Sigmoid colon (tissue), 7 donors: ENCODE results near the gene CPT1C. TPM values are rescaled to one million over a fixed set of nuclear protein-coding genes. Genes with fewer than 3 reads are reported as not detected.

ENCODE experiments used
- DNase-seq: peaks from one replicate; pipeline ENCODE4 v3.0.0-alpha.2; 2019
- H3K27ac ChIP-seq, 4 donors: fragments of 200-600 bp; sonication (generic); one replicate each; pipeline ENCODE4 v1.5.1; 2016 to 2019; ENCODE audit warnings: mild to moderate bottlenecking in 1 of 4
- H3K27me3 ChIP-seq, 3 donors: fragments of 200-600 bp; sonication (generic); one replicate each; pipeline ENCODE4 v1.5.1; 2019; ENCODE audit warnings: mild to moderate bottlenecking in 1 of 3
- H3K36me3 ChIP-seq, 4 donors: fragments of 200-600 bp; sonication (generic); one replicate each; pipeline ENCODE4 v1.5.1; 2016 to 2019
- H3K4me1 ChIP-seq, 4 donors: fragments of 200-600 bp; sonication (generic); one replicate each; pipeline ENCODE4 v1.5.1; 2017 to 2019
- H3K4me3 ChIP-seq, 4 donors: fragments of 200-600 bp; sonication (generic); one replicate each; pipeline ENCODE4 v1.5.1; 2017 to 2019; ENCODE audit warnings: mild to moderate bottlenecking in 2 of 4, moderate library complexity in 1 of 4
- H3K9me3 ChIP-seq, 4 donors: fragments of 200-600 bp in 3 of 4; sonication (generic) in 3 of 4; one replicate each; pipeline versions ENCODE4 v1.5.1 to v1.6.1; 2013 to 2019
- EP300 ChIP-seq, 4 donors: sonication (generic); formaldehyde crosslinking; IDR thresholded peaks; one replicate each; pipeline ENCODE4 v1.6.1; 2017; ENCODE audit warnings: antibody characterized with exemption in 4 of 4
- POLR2A ChIP-seq, 2 donors: fragments of 450-650 bp; IDR thresholded peaks; one replicate each; pipeline ENCODE4 v1.6.1; 2016; ENCODE audit warnings: antibody characterized with exemption in 2 of 2, mild to moderate bottlenecking in 2 of 2, moderate library complexity in 2 of 2
- POLR2AphosphoS5 ChIP-seq, 4 donors: sonication (generic); formaldehyde crosslinking; IDR thresholded peaks; one replicate each; pipeline ENCODE4 v1.6.1; 2017; ENCODE audit warnings: antibody characterized with exemption in 4 of 4
- WGBS, 2 donors: extraction: QIAGEN DNeasy Blood & Tissue Kit; methylation state at CpG; one replicate each; pipeline ENCODE4 v1.1.7; 2013; 5-methylcytosine and 5-hydroxymethylcytosine counted together
- intact Hi-C: fragments of 100-400 bp; cut with DNase I; formaldehyde crosslinking; loops from one replicate; pipeline ENCODE4 v1.15.1; 2023
- polyA plus RNA-seq, 3 donors: library from polyadenylated mRNA; stranded (reverse); fragments of 200-250 nt; gene quantifications; one replicate each; pipeline ENCODE4 v1.2.3, GENCODE V29; 2013
- total RNA-seq, 4 donors: library from RNA; depleted of rRNA; stranded (reverse); fragments of >200 nt; gene quantifications; one replicate each; pipeline ENCODE4 v1.1.0, GENCODE V29; 2016
- TF ChIP-seq, protein P1 (sequence below), 4 experiments: fragments of 450-650 bp in 3 of 4; fragments of 200-600 bp in 1 of 4; IDR thresholded peaks; one replicate each; pipeline ENCODE4 v1.5.1; 2016 to 2019; ENCODE audit warnings: antibody characterized with exemption in 4 of 4, mild to moderate bottlenecking in 3 of 4, moderate library complexity in 2 of 4
- donor health status: healthy with polysubstance abuse.
- donor health status: Bipolar disorder and iron deficiency.
- donor health status: healthy.

Gene CPT1C
- total and polyA plus RNA-seq, 7 donors = 0.69 to 28.5 (median 3.9) TPM

DNA sequence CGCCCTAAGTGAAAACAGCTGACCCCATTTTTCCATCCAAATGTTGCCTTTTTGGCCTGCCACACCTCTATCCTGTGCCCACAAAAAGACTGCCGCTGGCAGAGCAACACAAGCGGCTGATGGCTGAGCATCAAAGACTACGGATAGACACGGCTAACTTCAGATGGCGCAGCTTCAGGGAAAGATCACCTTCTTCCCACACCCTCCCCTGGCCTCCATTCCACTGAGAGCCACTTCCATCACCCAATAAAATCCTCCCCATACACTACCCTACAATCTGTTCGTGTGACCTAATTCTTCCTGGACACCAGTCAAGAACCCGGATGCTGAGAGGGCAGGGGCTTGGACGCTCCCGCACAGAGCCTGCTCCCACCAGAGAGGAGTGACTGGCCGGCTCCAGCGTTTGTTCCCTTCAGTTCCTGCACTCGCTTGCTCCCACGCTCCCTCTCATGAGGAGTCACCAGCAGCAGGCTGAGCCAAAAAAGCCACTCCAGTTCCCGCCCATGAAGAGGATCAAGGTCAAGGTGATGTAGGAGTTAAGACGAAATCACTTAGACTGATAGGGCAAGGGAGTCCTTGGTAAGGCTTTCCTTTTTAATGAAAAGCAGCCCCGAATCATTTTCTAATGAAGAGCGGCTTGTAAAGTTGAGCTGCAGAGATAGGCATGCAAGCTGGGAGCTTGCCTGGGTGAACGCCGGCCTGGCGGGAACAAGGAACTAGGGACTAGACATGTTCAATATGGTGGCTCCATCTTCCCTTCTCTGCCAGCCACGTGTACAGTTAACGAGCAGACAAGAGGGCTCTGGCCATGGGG, 36.5 kb downstream of the CPT1C start:
- Histone ChIP-seq H3K27me3 (no peaks in the 10 kb centered on the region), H3K27ac (peak overlapping the region in 3 of 4 donors; percentile 28 to 47 (median 45)), H3K9me3 (no peaks in the 10 kb centered on the region), H3K4me3 (no peak overlapping the region), H3K36me3 (no peaks in the 10 kb centered on the region), H3K4me1 (no peaks in the 10 kb centered on the region)
- intact Hi-C loops = no loop called here
- WGBS, 2 donors = 76 to 79% methylated on average over 23 of the region's 23 CpGs
- peak; percentile 72 for DNase-seq
- TF ChIP-seq POLR2AphosphoS5 (IDR thresholded peaks at IDR 0.05) = no peak
- no peak for TF ChIP-seq POLR2A (IDR thresholded peaks at IDR 0.05)
- no peak for TF ChIP-seq EP300 (IDR thresholded peaks at IDR 0.05)
- TF ChIP-seq, protein P1, sequence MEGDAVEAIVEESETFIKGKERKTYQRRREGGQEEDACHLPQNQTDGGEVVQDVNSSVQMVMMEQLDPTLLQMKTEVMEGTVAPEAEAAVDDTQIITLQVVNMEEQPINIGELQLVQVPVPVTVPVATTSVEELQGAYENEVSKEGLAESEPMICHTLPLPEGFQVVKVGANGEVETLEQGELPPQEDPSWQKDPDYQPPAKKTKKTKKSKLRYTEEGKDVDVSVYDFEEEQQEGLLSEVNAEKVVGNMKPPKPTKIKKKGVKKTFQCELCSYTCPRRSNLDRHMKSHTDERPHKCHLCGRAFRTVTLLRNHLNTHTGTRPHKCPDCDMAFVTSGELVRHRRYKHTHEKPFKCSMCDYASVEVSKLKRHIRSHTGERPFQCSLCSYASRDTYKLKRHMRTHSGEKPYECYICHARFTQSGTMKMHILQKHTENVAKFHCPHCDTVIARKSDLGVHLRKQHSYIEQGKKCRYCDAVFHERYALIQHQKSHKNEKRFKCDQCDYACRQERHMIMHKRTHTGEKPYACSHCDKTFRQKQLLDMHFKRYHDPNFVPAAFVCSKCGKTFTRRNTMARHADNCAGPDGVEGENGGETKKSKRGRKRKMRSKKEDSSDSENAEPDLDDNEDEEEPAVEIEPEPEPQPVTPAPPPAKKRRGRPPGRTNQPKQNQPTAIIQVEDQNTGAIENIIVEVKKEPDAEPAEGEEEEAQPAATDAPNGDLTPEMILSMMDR (IDR thresholded peaks at IDR 0.05) = no peak

- intact Hi-C loops = no loop called here
- WGBS, 2 donors = 62 to 87% methylated on average over 5 of the region's 5 CpGs
- no peak for TF ChIP-seq EP300 (IDR thresholded peaks at IDR 0.05)
- TF ChIP-seq, protein P1 (IDR thresholded peaks at IDR 0.05) = no peak
- TF ChIP-seq POLR2A (IDR thresholded peaks at IDR 0.05) = no peak
- no peak for TF ChIP-seq POLR2AphosphoS5 (IDR thresholded peaks at IDR 0.05)
These were observed 39.2 kb downstream of the CPT1C start for GRCh38 chr19:49730166-49730565.

GRCh38 chr19:49738268-49738667, 47.4 kb downstream of the CPT1C start:
- 56 to 81% methylated on average over 4 of the region's 4 CpGs for WGBS, 2 donors
- Histone ChIP-seq H3K4me1 (no peaks in the 10 kb centered on the region), H3K4me3 (no peak overlapping the region), H3K36me3 (no peaks in the 10 kb centered on the region), H3K27ac (no peak overlapping the region), H3K9me3 (no peaks in the 10 kb centered on the region), H3K27me3 (no peaks in the 10 kb centered on the region)
- intact Hi-C loops = no loop called here
- no peak for TF ChIP-seq EP300 (IDR thresholded peaks at IDR 0.05)
- TF ChIP-seq POLR2A (IDR thresholded peaks at IDR 0.05) = no peak
- TF ChIP-seq, protein P1 (IDR thresholded peaks at IDR 0.05) = no peak
- TF ChIP-seq POLR2AphosphoS5 (IDR thresholded peaks at IDR 0.05) = no peak
- no peak for DNase-seq

More at GRCh38 chr19:49730166-49730565, 39.2 kb downstream of the CPT1C start:
- Histone ChIP-seq H3K9me3 (no peaks in the 10 kb centered on the region), H3K36me3 (no peaks in the 10 kb centered on the region), H3K4me1 (no peaks in the 10 kb centered on the region), H3K4me3 (no peak overlapping the region), H3K27ac (no peak overlapping the region), H3K27me3 (no peaks in the 10 kb centered on the region)
- no peak for DNase-seq

GRCh38 chr19:49739098-49739497, 48.2 kb downstream of the CPT1C start:
- Histone ChIP-seq H3K4me3 (no peak overlapping the region), H3K27me3 (no peaks in the 10 kb centered on the region), H3K4me1 (no peaks in the 10 kb centered on the region), H3K9me3 (no peaks in the 10 kb centered on the region), H3K36me3 (no peaks in the 10 kb centered on the region), H3K27ac (no peak overlapping the region)
- intact Hi-C loops = no loop called here
- TF ChIP-seq POLR2AphosphoS5 (IDR thresholded peaks at IDR 0.05) = no peak
- TF ChIP-seq EP300 (IDR thresholded peaks at IDR 0.05) = no peak
- no peak for TF ChIP-seq POLR2A (IDR thresholded peaks at IDR 0.05)
- TF ChIP-seq, protein P1 (IDR thresholded peaks at IDR 0.05) = no peak
- no peak for DNase-seq
- 70 to 72% methylated on average over 1 of the region's 1 CpG for WGBS, 2 donors
